ENCODE results near the gene ARL6IP5.

Gene ARL6IP5

DNA sequence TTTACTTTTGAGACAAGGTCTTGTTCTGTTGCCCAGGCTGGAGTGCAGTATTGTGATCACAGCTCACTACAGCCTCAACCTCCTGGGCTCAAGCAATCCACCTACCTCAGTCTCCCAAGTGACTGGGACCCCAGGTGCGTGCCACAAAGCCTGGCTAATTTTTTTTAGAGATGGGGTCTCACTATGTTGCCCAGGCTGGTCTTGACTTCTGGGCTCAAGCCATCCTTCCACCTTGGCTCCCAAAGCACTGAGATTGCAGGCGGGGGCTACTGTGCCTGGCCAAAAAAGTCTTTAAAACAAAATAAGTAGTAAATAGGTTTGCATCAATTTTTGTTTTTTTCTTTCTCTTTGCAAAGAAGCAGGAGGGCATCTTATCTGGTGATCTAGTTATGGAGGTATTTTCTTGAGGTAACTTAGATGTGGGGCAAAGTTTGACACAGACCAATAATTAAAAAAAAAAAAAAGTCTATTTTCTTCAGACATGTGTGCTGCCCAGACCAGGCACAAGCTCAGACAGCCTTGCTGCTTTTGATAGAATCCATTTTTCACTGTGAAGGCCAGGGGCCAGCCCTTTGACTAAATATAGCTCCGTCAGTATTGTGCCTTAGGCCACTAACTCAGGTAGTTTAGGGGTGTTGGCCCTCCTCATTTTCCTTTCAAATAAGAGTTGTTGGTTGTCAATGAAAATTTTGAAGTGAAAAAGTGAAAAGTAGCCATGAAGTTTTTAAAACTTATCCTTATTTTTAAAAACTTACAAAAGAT lies 2.5 kb downstream of the ARL6IP5 start:
- no peak for DNase-seq

DNA sequence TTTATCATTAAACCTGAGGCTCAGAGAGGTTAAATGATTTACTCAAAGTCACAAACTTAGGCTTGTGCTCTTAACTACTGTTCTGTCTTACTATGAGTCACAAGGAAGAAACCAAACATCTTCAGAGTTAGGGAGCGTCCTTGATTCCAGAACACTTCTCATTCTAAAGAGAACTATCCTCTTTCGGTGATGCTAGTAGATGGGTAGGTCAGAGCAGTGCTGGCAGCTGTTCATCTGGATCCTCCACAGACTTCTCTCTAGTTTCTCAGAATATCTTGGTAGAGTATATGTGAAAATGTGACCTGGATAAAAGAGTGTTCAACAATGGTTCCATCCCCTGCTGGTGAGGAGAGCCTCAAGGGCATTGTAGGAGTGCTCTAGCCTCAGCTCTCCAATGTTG lies 3.3 kb downstream of the ARL6IP5 start:
- no peak for DNase-seq

- DNase-seq = no peak
Observed at GRCh38 chr3:69090021-69090420, 5.3 kb downstream of the ARL6IP5 start.

GRCh38 chr3:69091389-69092029 lies 6.8 kb downstream of the ARL6IP5 start:
- DNase-seq = no peak

DNA sequence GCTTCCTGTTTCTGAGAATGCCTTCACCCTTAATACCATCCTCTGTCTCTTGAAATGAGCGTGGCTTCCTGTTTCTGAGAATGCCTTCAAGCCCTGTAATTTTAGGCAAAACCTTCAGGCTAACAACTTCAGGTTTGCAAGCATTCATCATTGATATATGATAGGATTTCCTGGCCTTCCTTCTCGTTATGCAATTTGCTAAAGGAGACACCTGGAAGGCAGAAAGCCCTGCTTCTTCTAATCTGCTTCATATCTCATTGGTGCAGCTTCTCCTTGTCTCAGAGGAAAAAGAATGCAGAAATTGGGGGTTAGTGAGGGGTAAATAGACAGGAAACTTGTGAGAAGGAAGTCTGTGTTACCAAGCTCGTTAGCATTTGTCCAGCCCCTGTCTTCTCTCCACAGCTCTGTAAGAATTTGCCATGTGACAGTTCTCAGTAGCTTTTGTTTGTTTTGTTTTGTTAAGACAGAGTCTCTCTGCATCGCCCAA lies 7.3 kb downstream of the ARL6IP5 start:
- DNase-seq = no peak

DNA sequence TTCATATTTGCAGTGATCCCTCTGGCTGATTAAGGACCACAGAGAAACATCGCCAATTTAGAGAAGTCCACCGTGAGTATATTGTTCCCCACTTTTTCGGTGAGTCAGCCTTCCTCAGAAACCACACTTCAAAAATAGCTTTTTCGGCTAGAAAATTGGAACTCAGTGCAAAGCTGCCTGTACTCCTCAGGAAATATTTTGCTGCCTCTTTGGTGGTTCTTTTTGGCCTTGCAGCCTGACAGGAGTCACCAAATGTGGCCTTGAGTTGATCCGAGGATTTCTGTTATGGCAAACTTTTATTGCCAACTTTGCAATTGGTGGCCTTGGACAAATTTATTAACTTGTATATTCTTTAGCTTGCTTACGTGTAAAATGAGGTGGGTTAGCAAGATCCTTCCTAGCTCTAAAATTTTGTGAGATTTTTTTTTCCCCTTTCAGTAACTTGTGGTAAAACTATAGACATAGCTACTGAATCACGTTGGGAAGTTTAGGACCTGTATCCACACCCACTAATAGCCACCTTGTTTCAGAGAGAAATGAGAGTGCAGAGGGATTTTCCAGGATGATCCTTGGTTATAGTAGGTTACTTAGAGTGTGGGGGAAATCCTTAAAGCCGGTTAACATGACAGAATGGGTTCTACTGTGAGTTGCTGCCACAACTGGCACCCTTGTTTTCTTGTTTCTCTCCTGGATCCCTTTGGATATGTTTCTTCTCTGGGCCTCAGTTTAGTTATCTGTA lies 9.9 kb downstream of the ARL6IP5 start:
- DNase-seq = no peak

GRCh38 chr3:69095636-69096035 lies 10.9 kb downstream of the ARL6IP5 start:
- no peak for DNase-seq

DNA sequence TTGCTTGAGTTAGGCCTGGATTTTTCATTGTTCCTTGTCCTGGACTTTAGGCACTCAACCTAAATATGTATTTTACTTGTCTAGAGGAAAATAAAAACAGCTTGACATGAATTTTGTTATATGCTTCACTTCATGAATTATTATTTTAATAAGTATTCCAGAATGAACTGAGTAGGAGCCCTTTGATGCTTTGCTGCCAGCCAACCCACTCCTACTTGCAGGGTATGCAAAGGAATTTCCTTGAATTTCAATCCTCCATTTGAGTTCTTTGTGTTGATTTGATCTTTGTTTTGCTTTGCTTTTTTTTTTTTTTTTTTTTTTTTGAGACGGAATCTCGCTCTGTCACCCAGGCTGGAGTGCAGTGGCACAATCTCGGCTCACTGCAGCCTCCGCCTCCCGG lies 11.6 kb downstream of the ARL6IP5 start:
- DNase-seq = no peak

DNA sequence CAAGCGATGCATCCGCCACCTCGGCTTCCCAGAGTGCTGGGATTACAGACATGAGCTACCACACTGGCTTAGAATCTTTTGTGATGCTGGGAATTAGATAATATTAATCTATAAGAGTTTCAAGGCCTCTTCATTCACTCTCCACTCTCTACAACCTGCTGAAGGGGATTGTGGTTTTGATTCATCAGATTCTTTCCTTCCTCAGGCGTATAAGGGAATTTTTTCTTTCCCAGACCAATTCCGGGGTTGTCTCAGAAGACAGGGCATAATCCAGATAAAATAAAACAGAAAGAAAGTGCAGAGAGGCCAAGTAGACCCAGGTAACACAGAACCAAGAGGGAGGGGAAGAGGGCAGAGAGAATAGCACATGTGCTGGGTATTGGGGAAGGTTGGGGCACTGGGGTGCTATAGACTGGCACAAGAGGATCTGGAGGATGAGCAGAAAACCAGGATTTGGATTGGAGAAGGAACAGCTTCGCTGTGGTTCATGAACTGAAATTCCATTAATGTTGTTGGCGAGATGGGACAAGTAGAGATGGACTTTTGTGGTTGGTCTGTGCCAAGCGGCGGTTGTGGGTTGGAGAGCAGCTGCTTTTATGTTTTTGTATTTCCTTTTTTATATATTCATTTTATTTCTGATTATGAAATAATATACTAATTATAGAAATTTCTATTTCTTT lies 12.8 kb downstream of the ARL6IP5 start:
- DNase-seq = no peak

GRCh38 chr3:69099576-69099975 lies 14.8 kb downstream of the ARL6IP5 start:
- no peak for DNase-seq

DNA sequence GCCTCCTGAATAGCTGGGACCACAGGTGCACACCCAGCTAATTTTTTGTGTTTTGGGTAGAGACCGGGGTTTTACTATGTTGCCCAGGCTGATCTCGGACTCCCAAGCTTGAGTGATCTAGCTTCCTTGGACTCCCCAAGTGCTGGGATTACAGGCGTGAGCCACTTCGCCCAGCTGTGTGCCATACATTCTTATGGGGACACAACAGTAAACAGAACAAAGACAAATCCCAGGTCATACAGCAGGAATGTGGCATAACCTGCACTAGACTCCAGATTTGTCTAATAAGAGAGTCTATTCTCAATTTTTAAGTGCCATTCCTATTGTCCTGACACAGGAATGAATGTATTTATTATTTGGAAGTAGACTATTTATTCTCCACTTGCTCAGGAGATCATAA lies 17.6 kb downstream of the ARL6IP5 start:
- DNase-seq = no peak

GRCh38 chr3:69103123-69103522 lies 18.4 kb downstream of the ARL6IP5 start:
- DNase-seq = no peak

DNA sequence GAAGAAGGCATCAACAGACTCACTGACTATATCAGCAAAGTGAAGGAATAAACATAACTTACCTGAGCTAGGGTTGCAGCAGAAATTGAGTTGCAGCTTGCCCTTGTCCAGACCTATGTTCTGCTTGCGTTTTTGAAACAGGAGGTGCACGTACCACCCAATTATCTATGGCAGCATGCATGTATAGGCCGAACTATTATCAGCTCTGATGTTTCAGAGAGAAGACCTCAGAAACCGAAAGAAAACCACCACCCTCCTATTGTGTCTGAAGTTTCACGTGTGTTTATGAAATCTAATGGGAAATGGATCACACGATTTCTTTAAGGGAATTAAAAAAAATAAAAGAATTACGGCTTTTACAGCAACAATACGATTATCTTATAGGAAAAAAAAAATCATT lies 19.8 kb downstream of the ARL6IP5 start:
- no peak for DNase-seq

- DNase-seq = no peak
Observed at GRCh38 chr3:69105320-69105719, 20.6 kb downstream of the ARL6IP5 start.

DNA sequence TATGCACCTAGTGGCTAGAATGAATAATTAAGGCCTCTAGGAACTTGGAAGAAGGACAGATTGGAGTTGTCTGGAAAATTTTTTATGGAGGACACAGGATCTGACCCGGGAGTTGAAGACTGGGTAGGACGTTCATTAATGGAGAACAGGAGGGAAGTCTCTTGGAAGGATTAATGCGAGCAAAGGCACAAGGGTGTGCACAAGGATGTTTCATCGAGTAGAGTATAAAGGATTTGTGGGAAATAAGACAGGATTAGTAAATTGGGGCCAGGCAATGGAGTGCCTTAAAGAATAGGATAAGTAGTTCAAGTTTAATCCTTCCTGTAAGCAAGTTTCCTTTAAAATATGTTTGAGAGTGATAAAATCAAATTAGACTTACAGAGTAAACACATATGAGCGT lies 23.1 kb downstream of the ARL6IP5 start:
- DNase-seq = no peak

- DNase-seq = no peak
Observed at GRCh38 chr3:69108811-69109210, 24.1 kb downstream of the ARL6IP5 start.

- no peak for DNase-seq
Observed at GRCh38 chr3:69110941-69111546, 26.3 kb downstream of the ARL6IP5 start.

GRCh38 chr3:69113536-69113935 lies 28.8 kb downstream of the ARL6IP5 start:
- DNase-seq = no peak

- DNase-seq = no peak
Observed at GRCh38 chr3:69115731-69116130, 31.0 kb downstream of the ARL6IP5 start.

- DNase-seq = no peak
Observed at GRCh38 chr3:69116162-69116561, 31.4 kb downstream of the ARL6IP5 start.

- no peak for DNase-seq
Observed at GRCh38 chr3:69116897-69117296, 32.2 kb downstream of the ARL6IP5 start.

DNA sequence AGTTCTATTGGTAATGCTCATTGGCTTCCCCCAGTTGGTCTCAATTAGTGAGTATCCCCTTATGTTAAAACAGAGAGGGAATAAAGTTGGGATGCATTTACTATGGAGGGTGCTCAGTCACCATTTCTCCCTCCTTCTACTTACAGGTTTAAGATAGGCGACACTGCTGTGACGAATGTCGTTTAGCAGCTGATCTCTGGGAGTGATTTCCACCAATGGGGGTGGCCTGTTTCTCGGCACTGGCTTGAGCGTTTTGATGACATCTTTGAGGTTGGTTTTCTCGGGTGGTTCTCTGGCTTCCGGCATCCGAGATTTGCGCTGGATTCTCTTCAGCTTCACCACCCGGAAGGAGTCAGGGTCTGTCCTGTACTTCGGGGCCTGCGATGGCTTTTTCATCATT lies 33.8 kb downstream of the ARL6IP5 start:
- no peak for DNase-seq

DNA sequence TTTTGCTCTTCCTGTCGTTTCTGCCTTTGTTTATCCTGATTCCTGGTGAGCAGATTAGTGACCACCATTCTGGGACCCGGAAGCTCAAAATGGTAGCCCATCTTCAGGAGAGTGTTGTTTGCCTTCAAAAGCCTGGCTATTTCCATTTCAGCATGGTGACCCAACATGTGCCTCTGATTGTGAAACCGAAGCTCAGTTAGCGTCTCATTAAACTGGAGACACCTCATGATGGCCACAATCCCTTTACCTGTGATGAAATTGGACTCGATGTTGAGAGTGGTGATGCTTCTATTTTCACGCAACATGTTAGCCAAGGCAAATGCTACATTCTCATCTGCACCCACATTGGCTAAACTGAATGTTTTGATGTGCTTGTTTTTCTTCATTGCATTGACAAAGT lies 34.4 kb downstream of the ARL6IP5 start:
- DNase-seq = no peak

All from NCI-H1436 (cell line).